Spleen (tissue), 7 donors: ENCODE measurements around the gene DNAJC7.

Experiments
- POLR2A ChIP-seq, 3 donors: fragments of 450-650 bp; IDR thresholded peaks; one replicate each; pipeline ENCODE4 v1.5.1; 2017; ENCODE audit warnings: antibody characterized with exemption in 3 of 3, mild to moderate bottlenecking in 1 of 3
- POLR2AphosphoS5 ChIP-seq, 3 donors: sonication (generic); formaldehyde crosslinking; IDR thresholded peaks; one replicate each; pipeline ENCODE4 v1.5.1; 2017; ENCODE audit warnings: antibody characterized with exemption in 3 of 3
- TF ChIP-seq, protein P1 (sequence below), 11 experiments: fragments of 200-600 bp in 7 of 11; fragments of 450-650 bp in 4 of 11; sonication (generic) in 4 of 11; IDR thresholded peaks in 8 of 11; conservative IDR thresholded peaks in 3 of 11; 1 replicate in 7 of 11; 2 replicates in 4 of 11; pipeline versions ENCODE4 v1.4.0 to v1.8.0; 2016 to 2021; ENCODE audit warnings: antibody characterized with exemption in 11 of 11, inconsistent platforms in 4 of 11, mild to moderate bottlenecking in 1 of 11
- donor health status: DM: no; HTN: no; CAD: no; lungs with moderate emphysema.
- donor health status: DM: no; HTN: no; CAD: no.
- donor health status: DM: no; HTN: no; CAD: no.

DNA sequence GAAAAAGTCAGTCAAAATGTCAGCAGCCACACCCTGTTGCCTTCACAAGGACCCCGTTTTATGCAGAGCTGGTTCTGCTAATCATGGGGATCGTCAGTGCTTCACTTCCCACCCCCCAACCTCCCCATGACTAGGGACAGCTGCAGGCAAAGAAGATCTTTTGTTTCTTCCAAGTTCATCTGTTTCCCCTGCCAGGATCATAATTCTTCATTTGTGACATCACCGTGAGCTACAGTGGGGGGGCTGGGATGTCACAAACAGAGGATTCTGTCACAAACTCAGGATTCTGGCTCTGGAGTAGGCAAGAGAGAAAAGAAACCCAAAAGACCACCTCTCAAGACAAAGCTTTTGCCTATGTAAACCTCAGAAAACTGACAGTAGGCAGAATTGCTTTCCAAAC is 24.7 kb downstream of the DNAJC7 start:
- TF ChIP-seq, protein P1, sequence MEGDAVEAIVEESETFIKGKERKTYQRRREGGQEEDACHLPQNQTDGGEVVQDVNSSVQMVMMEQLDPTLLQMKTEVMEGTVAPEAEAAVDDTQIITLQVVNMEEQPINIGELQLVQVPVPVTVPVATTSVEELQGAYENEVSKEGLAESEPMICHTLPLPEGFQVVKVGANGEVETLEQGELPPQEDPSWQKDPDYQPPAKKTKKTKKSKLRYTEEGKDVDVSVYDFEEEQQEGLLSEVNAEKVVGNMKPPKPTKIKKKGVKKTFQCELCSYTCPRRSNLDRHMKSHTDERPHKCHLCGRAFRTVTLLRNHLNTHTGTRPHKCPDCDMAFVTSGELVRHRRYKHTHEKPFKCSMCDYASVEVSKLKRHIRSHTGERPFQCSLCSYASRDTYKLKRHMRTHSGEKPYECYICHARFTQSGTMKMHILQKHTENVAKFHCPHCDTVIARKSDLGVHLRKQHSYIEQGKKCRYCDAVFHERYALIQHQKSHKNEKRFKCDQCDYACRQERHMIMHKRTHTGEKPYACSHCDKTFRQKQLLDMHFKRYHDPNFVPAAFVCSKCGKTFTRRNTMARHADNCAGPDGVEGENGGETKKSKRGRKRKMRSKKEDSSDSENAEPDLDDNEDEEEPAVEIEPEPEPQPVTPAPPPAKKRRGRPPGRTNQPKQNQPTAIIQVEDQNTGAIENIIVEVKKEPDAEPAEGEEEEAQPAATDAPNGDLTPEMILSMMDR (IDR thresholded peaks at IDR 0.05 in 8 of 11, conservative IDR thresholded peaks at IDR 0.05 in 3 of 11): no peak
- TF ChIP-seq POLR2A (IDR thresholded peaks at IDR 0.05) (no peak), POLR2AphosphoS5 (IDR thresholded peaks at IDR 0.05) (no peak)
